ENCODE measurements around the gene CIB1.

Gene CIB1

GRCh38 chr15:90249203-90249863, 15.6 kb upstream of the CIB1 start, which contains the start of gene TTLL13:
Gene TTLL13, plus strand, starts transcription at chr15:90249556. Its CDS starts 1,075 bp downstream, at chr15:90250631.
- no peak within 1 kb of the TSS for H2BK5ac ChIP-seq (ENCODE audit: low read length)
- no peak within 1 kb of the TSS for H3K18ac ChIP-seq (ENCODE audit: low read length)
- H3K27ac ChIP-seq (ENCODE audit: low read depth, low read length) = no peak within 1 kb of the TSS
- no peak within 1 kb of the TSS for H2BK15ac ChIP-seq (replicated peaks; ENCODE audit: low read depth)
- DNase-seq = peak; percentile 96
- peak within 1 kb of the TSS; percentile 80 for H3K56ac ChIP-seq (ENCODE audit: low read length)
- H3K4ac ChIP-seq (ENCODE audit: low read depth, low read length) = no peak within 1 kb of the TSS
- no peak within 1 kb of the TSS for H3K23ac ChIP-seq (ENCODE audit: low read length)
- H3K9ac ChIP-seq (ENCODE audit: low read length) = peak within 1 kb of the TSS; percentile 68
- peak within 1 kb of the TSS; percentile 96 for H3K4me2 ChIP-seq (ENCODE audit: low read length)
- H2BK120ac ChIP-seq (ENCODE audit: low read depth, low read length) = no peak within 1 kb of the TSS
- no peaks in the 10 kb centered on the region for H3K4me1 ChIP-seq (ENCODE audit: control insufficient read depth, low read depth, low read length)
- H3K36me3 ChIP-seq (ENCODE audit: control insufficient read depth, insufficient read depth, low read length) = no peaks in the 10 kb centered on the region
- no peak within 1 kb of the TSS for H4K5ac ChIP-seq (ENCODE audit: low read length)
- no peak within 1 kb of the TSS for H2AK5ac ChIP-seq (ENCODE audit: low read length)
- no CpG with 5 or more reads among the region's 44 CpGs for WGBS (ENCODE audit: extremely low coverage, insufficient coverage, low lambda C conversion rate)
- no peaks in the 10 kb centered on the region for H3K27me3 ChIP-seq (ENCODE audit: insufficient read depth, low read length, poor library complexity)
- H4K8ac ChIP-seq (ENCODE audit: low read depth, low read length) = no peak within 1 kb of the TSS
- no peaks in the 10 kb centered on the region for H3K79me1 ChIP-seq (ENCODE audit: low read length)
- no peaks in the 10 kb centered on the region for H3K79me2 ChIP-seq (ENCODE audit: control insufficient read depth, insufficient read depth, low read length)
- H3K4me3 ChIP-seq (ENCODE audit: low read length) = peak within 1 kb of the TSS; percentile 59

- H3K79me2 ChIP-seq (ENCODE audit: control insufficient read depth, insufficient read depth, low read length) = no peaks in the 10 kb centered on the region
- WGBS (ENCODE audit: extremely low coverage, insufficient coverage, low lambda C conversion rate) = no CpG with 5 or more reads among the region's 6 CpGs
- no peak overlapping the region for H3K27ac ChIP-seq (ENCODE audit: low read depth, low read length)
- no peaks in the 10 kb centered on the region for H3K36me3 ChIP-seq (ENCODE audit: control insufficient read depth, insufficient read depth, low read length)
- no peak overlapping the region for H2AK5ac ChIP-seq (ENCODE audit: low read length)
- H3K27me3 ChIP-seq (ENCODE audit: insufficient read depth, low read length, poor library complexity) = no peaks in the 10 kb centered on the region
- H3K4me1 ChIP-seq (ENCODE audit: control insufficient read depth, low read depth, low read length) = no peaks in the 10 kb centered on the region
- DNase-seq = no peak
- H3K23ac ChIP-seq (ENCODE audit: low read length) = no peak overlapping the region
- no peak overlapping the region for H2BK5ac ChIP-seq (ENCODE audit: low read length)
- no peaks in the 10 kb centered on the region for H3K79me1 ChIP-seq (ENCODE audit: low read length)
- H3K4me3 ChIP-seq (ENCODE audit: low read length) = no peak overlapping the region
- no peak overlapping the region for H4K5ac ChIP-seq (ENCODE audit: low read length)
- no peak overlapping the region for H4K8ac ChIP-seq (ENCODE audit: low read depth, low read length)
- H3K4ac ChIP-seq (ENCODE audit: low read depth, low read length) = no peak overlapping the region
- no peak overlapping the region for H2BK120ac ChIP-seq (ENCODE audit: low read depth, low read length)
- no peak overlapping the region for H3K9ac ChIP-seq (ENCODE audit: low read length)
- H3K18ac ChIP-seq (ENCODE audit: low read length) = no peak overlapping the region
- no peak overlapping the region for H3K4me2 ChIP-seq (ENCODE audit: low read length)
- peak overlapping the region; percentile 53 for H3K56ac ChIP-seq (ENCODE audit: low read length)
- H2BK15ac ChIP-seq (replicated peaks; ENCODE audit: low read depth) = no peak overlapping the region
Measured at GRCh38 chr15:90248789-90249202, 15.1 kb upstream of the CIB1 start.

DNA sequence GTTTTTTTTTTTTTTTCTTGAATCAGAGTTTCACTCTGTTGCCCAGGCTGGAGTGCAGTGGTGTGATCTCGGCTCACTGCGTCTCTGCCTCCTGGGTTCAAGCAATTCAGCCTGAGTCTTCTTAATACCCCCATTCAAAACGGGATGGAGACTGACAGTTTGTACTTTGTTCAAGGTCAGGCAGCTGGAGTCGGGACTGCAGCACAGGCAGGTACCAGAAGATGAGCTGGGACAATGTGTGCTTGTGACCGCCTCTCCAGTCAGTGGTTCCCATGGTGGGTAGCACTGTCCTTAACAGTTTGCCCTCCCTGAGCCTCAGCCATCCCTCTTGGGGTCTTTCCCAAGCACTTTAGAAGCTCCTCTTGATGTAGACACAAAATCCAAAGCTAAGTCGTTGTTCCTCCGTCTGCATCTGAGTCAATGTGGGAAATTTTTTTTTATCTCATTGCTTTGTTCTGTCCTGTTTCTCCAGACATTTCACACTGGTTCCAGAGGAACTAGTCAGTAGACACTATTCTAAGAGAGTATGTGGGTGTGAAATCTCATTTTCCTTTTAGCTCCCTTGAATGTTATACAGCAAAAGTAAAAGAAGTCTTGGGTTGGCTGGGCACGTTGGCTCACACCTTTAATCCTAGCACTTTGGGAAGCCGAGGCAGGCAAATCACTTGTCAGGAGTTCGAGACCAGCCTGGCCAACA, 10.3 kb upstream of the CIB1 start:
- no peak overlapping the region for H3K18ac ChIP-seq (ENCODE audit: low read length)
- no peak overlapping the region for H4K5ac ChIP-seq (ENCODE audit: low read length)
- no peak overlapping the region for H3K27ac ChIP-seq (ENCODE audit: low read depth, low read length)
- no peak overlapping the region for H3K4me2 ChIP-seq (ENCODE audit: low read length)
- no peak overlapping the region for H2AK5ac ChIP-seq (ENCODE audit: low read length)
- no peak overlapping the region for H2BK5ac ChIP-seq (ENCODE audit: low read length)
- H3K27me3 ChIP-seq (ENCODE audit: insufficient read depth, low read length, poor library complexity) = no peaks in the 10 kb centered on the region
- no peak overlapping the region for H2BK15ac ChIP-seq (replicated peaks; ENCODE audit: low read depth)
- no peaks in the 10 kb centered on the region for H3K4me1 ChIP-seq (ENCODE audit: control insufficient read depth, low read depth, low read length)
- no peaks in the 10 kb centered on the region for H3K79me2 ChIP-seq (ENCODE audit: control insufficient read depth, insufficient read depth, low read length)
- no peak overlapping the region for H2BK120ac ChIP-seq (ENCODE audit: low read depth, low read length)
- no peak overlapping the region for H3K4me3 ChIP-seq (ENCODE audit: low read length)
- DNase-seq = no peak
- H3K4ac ChIP-seq (ENCODE audit: low read depth, low read length) = no peak overlapping the region
- no peaks in the 10 kb centered on the region for H3K36me3 ChIP-seq (ENCODE audit: control insufficient read depth, insufficient read depth, low read length)
- no peaks in the 10 kb centered on the region for H3K79me1 ChIP-seq (ENCODE audit: low read length)
- H3K9ac ChIP-seq (ENCODE audit: low read length) = no peak overlapping the region
- WGBS (ENCODE audit: extremely low coverage, insufficient coverage, low lambda C conversion rate) = no CpG with 5 or more reads among the region's 10 CpGs
- no peak overlapping the region for H4K8ac ChIP-seq (ENCODE audit: low read depth, low read length)
- no peak overlapping the region for H3K23ac ChIP-seq (ENCODE audit: low read length)
- no peak overlapping the region for H3K56ac ChIP-seq (ENCODE audit: low read length)

DNA sequence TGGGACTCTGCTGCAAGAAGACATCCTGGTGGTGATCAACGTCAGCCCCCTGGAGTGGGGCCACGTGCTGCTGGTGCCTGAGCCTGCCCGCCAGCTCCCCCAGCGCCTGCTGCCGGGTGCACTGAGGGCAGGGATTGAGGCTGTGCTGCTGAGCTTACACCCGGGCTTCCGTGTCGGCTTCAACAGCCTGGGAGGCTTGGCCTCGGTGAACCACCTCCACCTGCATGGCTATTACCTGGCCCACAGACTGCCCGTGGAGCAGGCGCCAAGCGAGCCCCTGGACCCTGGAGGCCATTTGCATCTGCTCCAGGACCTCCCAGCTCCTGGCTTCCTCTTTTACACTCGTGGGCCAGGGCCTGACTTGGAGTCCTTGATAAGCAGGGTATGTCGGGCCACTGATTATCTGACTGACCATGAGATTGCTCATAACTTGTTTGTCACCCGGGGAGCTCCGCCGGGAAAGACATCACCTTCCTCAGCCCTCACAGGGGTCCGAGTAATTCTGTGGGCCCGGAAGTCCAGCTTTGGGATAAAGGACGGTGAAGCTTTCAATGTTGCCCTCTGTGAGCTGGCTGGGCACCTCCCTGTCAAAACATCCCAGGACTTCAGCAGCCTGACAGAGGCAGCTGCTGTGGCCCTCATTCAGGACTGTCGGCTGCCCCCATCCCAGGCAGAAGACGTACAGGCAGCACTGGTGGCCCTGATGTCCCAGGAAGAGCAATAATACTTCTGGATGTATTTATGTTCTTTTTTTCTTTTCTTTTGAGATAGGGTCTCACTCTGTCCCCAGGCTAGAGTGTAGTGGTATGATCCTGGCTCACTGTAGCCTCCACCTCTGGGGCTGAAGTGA, 7.8 kb upstream of the CIB1 start:
- Histone ChIP-seq H3K79me2 (ENCODE audit: control insufficient read depth, insufficient read depth, low read length) (no peaks in the 10 kb centered on the region), H2BK15ac (replicated peaks; ENCODE audit: low read depth) (no peak overlapping the region), H2BK5ac (ENCODE audit: low read length) (no peak overlapping the region), H3K4ac (ENCODE audit: low read depth, low read length) (no peak overlapping the region), H3K9ac (ENCODE audit: low read length) (no peak overlapping the region), H4K5ac (ENCODE audit: low read length) (no peak overlapping the region), H4K8ac (ENCODE audit: low read depth, low read length) (no peak overlapping the region), H3K4me3 (ENCODE audit: low read length) (no peak overlapping the region), H3K4me1 (ENCODE audit: control insufficient read depth, low read depth, low read length) (no peaks in the 10 kb centered on the region), H3K27me3 (ENCODE audit: insufficient read depth, low read length, poor library complexity) (no peaks in the 10 kb centered on the region), H3K79me1 (ENCODE audit: low read length) (no peaks in the 10 kb centered on the region), H3K56ac (ENCODE audit: low read length) (no peak overlapping the region), H2BK120ac (ENCODE audit: low read depth, low read length) (no peak overlapping the region), H3K27ac (ENCODE audit: low read depth, low read length) (no peak overlapping the region), H3K36me3 (ENCODE audit: control insufficient read depth, insufficient read depth, low read length) (no peaks in the 10 kb centered on the region), H3K4me2 (ENCODE audit: low read length) (no peak overlapping the region), H3K18ac (ENCODE audit: low read length) (no peak overlapping the region), H2AK5ac (ENCODE audit: low read length) (no peak overlapping the region), H3K23ac (ENCODE audit: low read length) (no peak overlapping the region)
- no CpG with 5 or more reads among the region's 22 CpGs for WGBS (ENCODE audit: extremely low coverage, insufficient coverage, low lambda C conversion rate)
- DNase-seq = no peak

GRCh38 chr15:90240856-90241255, 7.1 kb upstream of the CIB1 start:
- H3K4me1 ChIP-seq (ENCODE audit: control insufficient read depth, low read depth, low read length) = no peaks in the 10 kb centered on the region
- no peak overlapping the region for H4K8ac ChIP-seq (ENCODE audit: low read depth, low read length)
- no peak overlapping the region for H3K4ac ChIP-seq (ENCODE audit: low read depth, low read length)
- no peak overlapping the region for H3K56ac ChIP-seq (ENCODE audit: low read length)
- H3K79me1 ChIP-seq (ENCODE audit: low read length) = no peaks in the 10 kb centered on the region
- no peak overlapping the region for H3K23ac ChIP-seq (ENCODE audit: low read length)
- DNase-seq = no peak
- H3K36me3 ChIP-seq (ENCODE audit: control insufficient read depth, insufficient read depth, low read length) = no peaks in the 10 kb centered on the region
- H3K27ac ChIP-seq (ENCODE audit: low read depth, low read length) = no peak overlapping the region
- no peak overlapping the region for H3K9ac ChIP-seq (ENCODE audit: low read length)
- no peak overlapping the region for H3K4me2 ChIP-seq (ENCODE audit: low read length)
- H2BK15ac ChIP-seq (replicated peaks; ENCODE audit: low read depth) = no peak overlapping the region
- no peak overlapping the region for H4K5ac ChIP-seq (ENCODE audit: low read length)
- no peak overlapping the region for H3K18ac ChIP-seq (ENCODE audit: low read length)
- H3K27me3 ChIP-seq (ENCODE audit: insufficient read depth, low read length, poor library complexity) = no peaks in the 10 kb centered on the region
- H2AK5ac ChIP-seq (ENCODE audit: low read length) = no peak overlapping the region
- H2BK120ac ChIP-seq (ENCODE audit: low read depth, low read length) = no peak overlapping the region
- H3K4me3 ChIP-seq (ENCODE audit: low read length) = no peak overlapping the region
- no peaks in the 10 kb centered on the region for H3K79me2 ChIP-seq (ENCODE audit: control insufficient read depth, insufficient read depth, low read length)
- H2BK5ac ChIP-seq (ENCODE audit: low read length) = no peak overlapping the region
- WGBS (ENCODE audit: extremely low coverage, insufficient coverage, low lambda C conversion rate) = no CpG with 5 or more reads among the region's 8 CpGs

Data from mesendoderm (in vitro differentiated cells).